HG03060 (cell line): ENCODE results near the gene EPHA7.

Experiments used
- ATAC-seq: cut with Tn5 transposase; IDR thresholded peaks from one replicate; pipeline ENCODE4 v1.9.1; 2021; ENCODE audit warnings: low read depth, moderate number of reproducible peaks; ENCODE audit not compliant: unreplicated experiment

The EPHA7 gene

DNA sequence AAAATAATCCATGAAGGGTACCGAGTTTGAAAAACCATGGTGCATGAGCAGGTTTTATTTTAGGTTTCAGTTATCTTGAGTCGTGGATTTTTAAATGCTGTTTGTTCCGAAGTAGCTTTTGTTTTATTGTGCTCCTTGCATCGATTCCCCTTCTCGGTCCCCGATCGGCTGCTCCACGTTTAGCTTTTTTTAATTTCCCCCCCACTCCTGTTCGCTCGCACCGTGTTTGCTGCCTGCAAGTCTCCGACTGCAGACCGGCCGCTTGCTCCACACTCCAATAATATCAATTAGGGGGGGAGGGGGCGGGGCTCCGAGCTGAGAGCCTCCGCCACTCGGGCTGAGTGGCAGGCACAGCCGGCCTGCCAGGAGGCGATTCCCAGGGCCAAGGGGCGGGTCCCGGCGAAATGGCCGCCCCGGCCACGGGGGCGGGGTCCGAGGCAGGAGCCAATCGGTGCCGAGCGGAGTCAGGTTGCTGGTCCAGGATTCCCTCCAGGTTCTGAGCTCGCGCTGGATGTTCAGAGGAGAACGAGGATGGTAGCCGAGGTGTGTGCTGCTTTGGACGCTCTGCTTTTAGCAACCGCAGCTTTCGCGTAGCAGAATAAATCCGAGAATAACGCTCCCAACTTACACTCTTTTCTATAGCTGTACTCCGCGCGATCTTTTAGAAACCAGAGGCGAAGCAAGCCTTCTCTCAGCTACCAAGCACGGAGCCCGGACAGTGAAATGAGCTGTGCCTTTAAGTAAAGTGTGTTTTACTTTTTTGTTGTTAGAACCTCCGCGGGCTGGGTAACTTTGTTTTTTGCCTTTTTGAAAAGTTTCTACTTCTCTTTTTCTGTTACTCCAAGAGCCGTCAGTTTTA is at the start of gene EPHA7:
TSS of gene EPHA7 (minus strand) at position 256 of the 859 bp plus-strand sequence. CDS start at position 38, 218 bp downstream.
- peak; percentile 72 for ATAC-seq

DNA sequence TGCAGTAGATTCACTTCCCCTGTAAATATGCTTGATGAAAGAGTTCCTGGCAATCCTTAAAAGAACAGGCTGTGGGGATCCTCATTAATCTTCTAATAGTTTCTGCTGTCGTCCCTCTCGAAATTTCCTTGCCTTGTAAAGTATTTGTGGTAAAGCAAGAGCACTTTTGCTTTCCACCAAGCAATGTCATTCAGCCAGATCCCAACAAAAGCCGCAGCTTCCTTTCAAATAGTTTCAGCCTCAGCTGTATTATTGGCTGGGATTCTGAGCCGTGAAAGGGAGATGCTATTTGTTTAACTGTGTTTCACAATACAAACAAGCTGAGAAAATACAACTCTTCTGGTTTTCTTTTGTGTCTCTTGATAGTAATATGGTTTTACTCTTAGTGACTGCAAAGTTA is 48.9 kb upstream of the EPHA7 start:
- no peak for ATAC-seq

DNA sequence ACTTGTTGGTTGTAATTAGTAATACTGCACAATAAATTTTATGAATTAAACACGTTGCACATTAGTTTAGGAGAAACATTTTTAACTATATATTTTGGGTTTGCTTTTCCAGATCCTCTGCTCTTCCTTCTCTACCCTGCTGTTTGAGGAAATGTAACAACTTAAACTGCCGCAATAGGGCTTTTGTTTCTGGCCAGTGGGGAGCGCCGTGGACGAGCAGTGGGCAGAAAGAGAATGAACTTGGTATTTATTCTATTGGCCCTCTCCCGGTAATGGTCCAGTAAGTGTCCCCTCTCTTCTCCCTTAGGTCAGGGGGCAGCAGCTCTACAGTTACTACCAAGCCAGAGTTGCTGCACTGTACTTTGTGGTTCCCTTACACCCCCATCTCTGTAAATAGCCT is 35.2 kb upstream of the EPHA7 start:
- no peak for ATAC-seq

GRCh38 chr6:93453956-93454355 is 34.6 kb upstream of the EPHA7 start:
- ATAC-seq = peak; percentile 91

DNA sequence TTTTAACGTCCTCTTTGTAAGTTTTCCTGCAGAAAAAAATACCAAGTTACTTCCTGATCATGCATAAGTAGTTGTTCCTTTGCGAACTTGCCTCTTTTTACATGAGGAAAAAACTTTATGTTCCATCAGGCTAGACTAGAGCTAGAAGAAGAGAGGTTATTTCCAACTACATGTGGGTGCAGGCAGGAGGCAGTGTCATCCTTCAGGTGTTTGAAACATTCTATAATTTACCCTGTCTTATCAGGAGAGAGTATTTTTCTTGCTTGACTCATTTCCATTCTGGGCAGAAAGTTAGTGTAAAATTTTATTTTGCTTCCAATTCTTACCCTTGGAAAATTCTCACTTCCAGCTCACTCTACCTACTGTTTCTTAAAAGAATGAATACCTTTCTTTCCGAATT is 28.5 kb upstream of the EPHA7 start:
- no peak for ATAC-seq

DNA sequence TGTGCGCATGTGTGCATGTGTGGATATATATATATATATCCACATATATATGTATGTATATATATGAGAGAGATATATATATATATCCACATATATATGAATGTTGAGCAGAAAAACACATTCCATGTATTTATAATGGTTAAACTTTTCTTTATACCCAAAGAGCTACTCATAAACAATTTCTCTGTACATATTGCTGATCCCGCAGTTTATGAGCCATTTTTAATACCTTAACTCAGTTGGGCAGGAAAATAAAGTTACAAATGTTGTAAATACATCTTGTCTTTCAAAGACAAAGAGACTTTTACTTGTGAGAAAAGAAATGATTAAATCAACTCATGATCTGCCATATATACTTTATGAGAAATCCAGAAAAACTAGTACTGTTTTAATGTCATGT is 18.1 kb upstream of the EPHA7 start:
- no peak for ATAC-seq

- no peak for ATAC-seq
Measured at GRCh38 chr6:93433592-93433991, 14.2 kb upstream of the EPHA7 start.

DNA sequence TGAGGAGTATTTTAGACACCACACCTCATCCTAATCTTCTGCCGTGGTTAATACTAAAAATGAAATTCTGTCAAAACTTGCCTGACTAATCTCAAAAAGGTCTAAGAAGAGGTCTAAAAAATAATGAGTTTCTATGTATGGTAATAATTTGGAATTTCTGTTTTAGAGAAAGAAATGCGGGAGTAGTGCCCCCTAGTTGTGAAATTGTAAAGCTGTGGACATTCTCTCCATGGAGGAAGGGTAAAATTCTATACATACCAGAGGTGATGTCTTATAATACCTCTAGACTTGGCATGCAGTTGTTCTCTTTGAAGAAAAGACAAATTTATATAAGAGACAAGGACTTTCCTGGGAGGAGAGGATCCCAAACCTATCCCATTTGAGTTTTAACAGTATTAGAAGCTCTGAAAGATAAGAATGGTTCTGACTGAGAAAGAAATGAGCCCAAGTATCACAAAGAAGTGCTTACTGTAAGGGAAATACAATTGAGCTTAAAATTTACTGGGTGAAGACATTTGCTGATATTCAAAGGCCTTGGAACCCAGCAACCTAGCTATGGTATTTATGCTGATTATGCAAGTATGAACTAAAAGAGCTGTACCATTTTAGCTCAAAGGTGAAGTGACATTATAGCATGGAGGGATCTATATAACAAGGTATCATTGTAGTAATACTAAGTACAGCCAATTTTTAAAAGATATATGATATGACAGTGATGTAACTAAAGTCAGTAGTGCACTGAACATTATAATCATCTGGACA is 5.1 kb upstream of the EPHA7 start:
- no peak for ATAC-seq

- no peak for ATAC-seq
Measured at GRCh38 chr6:93423542-93423941, 4.2 kb upstream of the EPHA7 start.

GRCh38 chr6:93420163-93420795 is 920 bp upstream of the EPHA7 start:
- no peak for ATAC-seq

DNA sequence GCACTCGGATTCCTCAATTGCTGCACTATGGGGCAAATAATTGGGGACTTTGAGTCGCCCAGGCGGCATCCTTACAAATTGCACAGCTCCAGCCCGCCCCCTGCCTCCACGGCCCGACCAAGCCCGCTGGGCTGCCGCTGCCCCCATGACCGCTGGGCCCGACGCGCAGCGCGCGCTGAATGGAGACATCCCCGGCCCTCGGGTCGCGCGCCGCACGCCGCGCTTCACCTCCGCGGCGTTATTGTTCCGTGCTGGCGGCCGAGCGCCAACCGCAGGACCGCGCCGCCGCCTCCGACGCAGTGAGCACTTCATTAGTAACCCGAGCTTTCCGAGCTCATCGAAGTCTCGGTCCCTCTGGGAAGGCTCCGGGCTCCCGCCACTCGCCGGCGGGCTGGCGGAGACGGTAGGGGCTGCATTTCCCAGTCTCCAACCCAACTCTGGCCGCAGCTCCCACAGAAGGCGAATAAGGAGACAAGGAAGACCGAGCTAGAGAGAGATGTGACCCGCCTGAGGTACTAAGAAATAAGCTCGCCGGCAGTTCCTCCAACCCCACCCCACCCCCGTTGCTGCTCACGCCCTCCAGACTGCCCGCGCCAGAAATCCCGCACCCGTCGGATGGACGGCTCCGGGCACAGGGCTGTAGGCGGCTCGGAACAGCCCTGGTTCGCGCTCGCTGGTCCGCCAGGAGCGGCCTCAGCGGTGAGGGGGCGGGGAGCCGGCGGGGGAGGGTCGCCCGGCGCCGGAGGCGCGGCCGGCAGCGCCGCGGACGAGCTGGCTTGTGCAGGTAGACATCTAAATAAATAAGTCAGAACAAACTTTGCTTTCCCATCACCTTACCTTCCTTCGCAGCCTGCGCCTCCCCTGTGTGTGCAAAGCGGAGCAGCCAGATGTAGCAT is 703 bp downstream of the EPHA7 start:
- no peak for ATAC-seq

DNA sequence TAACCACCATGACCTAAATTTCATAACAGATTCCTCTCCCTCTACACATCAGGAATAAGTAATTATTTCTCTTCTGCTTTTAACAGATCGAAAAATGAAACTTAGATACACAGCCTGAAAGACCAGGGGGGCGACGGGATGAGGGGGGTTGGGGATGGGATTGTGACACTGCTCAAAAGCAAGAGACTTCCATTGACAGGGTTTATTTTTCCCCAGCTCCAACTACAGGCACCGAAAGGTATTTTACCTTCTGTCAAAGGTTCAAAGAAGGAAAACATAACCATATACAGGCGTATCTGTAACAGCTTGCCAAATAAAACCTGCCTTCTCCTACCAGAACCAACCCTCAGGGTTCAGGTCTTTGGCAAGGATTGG is 1.3 kb downstream of the EPHA7 start:
- no peak for ATAC-seq

- ATAC-seq = no peak
Measured at GRCh38 chr6:93417421-93418013, 1.8 kb downstream of the EPHA7 start.

GRCh38 chr6:93416571-93417420 is 2.6 kb downstream of the EPHA7 start:
- ATAC-seq = no peak

DNA sequence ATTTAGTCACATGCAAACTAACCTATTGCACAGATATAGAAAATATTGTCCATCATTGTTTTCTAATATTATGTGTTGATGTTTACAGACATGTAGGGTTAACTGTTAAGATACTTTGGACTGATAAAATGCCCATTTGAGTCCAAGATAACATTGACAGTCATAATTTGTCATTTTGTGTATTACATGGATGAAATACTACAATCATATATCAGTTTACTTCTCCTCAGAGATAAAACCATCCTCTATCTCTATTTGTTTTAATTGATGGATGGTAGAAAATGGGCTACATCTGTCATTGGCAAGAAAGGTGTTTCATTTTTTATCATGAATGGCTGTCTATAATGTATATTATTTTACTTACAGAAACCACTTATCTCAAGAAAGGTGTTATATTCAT is 6.2 kb downstream of the EPHA7 start:
- no peak for ATAC-seq

GRCh38 chr6:93412452-93412851 is 6.9 kb downstream of the EPHA7 start:
- ATAC-seq = no peak

DNA sequence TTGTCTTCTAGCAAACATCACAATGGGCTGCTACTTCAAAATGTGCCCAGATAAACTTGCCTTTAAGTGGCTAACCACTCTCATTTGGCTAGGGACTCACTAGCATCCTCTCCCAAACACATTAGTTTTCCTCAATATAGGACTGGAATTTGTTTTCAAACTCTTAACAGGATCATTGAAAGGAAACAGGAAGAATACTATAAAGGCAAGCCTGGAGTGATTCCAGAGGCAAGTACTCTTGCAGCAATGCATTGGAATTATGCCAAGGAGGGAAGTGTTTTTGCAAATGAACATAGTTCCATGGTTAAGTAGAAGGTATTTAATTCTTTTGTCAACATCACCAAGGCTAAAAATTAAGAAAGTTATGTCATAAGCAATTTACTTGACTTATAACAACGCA is 12.2 kb downstream of the EPHA7 start:
- ATAC-seq = no peak

- no peak for ATAC-seq
Measured at GRCh38 chr6:93403390-93403789, 16.0 kb downstream of the EPHA7 start.

DNA sequence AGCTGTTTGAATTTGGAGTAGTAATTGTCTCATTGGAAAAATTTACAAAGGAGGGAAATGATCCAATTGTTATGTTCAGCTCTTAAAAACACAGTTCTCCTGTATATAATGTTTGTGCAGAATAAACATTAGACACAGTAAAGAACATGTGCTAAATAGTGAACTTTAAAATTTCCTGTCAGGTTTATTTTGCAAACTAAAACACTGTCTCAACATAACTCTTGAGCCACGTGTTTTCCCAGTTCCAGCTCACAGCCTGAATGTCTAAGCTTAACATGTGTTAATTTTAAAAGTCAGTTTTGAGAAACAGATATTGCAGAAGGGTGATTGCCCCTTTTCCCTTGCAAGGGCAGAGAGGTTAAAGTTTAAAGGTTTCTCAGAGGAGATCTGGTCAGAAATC is 20.6 kb downstream of the EPHA7 start:
- ATAC-seq = no peak
